Kasumi-1 (cell line): ENCODE results near the gene PKDREJ.

ENCODE experiments used
- DNase-seq, 2 experiments: peaks; one replicate each; lab custom pipeline; 2025; lab: John Stamatoyannopoulos, UW

PKDREJ gene

GRCh38 chr22:46239261-46240048, 23.7 kb downstream of the PKDREJ start:
- no peak for DNase-seq

GRCh38 chr22:46238541-46238940, 24.6 kb downstream of the PKDREJ start:
- DNase-seq, result no peak

DNA sequence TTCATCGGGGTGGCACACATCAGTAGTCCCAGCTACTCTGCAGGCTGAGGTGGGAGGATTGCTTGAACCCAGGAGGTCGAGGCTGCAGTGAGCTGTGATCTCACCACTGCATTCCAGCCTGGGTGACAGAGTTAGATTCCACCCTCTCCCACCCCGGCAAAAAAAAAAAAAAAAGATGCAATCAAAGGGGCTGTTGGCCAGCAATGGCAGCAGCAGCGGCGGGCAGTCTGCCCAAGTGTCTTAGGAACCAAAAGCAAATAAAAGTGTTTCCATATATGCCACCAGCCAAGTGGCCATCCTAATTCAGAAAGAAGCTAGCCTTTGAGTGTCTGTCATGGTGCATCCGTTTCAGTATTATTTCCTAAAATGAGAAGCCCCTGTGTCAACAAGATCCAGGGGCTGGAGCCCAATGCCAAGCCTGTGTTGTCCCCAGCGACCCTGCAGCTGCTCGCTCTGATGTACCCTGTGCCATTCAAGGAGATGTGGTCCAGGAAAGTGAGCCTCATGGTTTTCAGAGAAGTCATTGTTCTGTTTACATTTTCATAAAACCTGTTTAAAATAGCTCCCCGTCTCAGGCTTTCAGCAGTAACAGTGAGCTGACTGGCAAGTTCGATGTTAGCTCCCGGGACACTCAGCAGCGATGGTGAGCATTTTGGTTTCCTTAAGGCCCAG, 25.6 kb downstream of the PKDREJ start:
- DNase-seq, result no peak

- DNase-seq, result no peak
Measured at GRCh38 chr22:46234969-46235368, 28.2 kb downstream of the PKDREJ start.

DNA sequence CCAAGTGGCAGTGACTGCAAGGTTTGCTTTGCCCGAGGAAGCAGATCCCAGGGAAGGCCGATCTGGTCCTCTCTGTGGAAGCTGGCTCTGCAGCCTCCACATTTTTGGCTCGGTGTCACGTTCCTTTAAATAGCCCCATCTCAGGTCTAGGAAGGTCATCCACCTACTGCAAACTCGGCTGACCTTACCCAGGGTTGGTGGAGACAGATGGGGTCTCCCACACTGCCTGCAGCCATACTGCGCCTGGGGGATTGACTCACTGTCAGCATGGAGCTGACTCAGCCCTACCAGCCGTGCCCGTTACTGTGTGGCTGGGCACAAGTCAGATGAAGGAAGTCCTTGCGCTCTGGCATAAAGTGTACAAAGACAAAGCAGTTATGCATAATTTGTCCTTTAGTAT, 29.9 kb downstream of the PKDREJ start:
- peak; percentile 24 to 43 for DNase-seq

GRCh38 chr22:46230262-46230901, 32.8 kb downstream of the PKDREJ start:
- DNase-seq, result no peak

- no peak for DNase-seq
Measured at GRCh38 chr22:46229701-46230100, 33.4 kb downstream of the PKDREJ start.

DNA sequence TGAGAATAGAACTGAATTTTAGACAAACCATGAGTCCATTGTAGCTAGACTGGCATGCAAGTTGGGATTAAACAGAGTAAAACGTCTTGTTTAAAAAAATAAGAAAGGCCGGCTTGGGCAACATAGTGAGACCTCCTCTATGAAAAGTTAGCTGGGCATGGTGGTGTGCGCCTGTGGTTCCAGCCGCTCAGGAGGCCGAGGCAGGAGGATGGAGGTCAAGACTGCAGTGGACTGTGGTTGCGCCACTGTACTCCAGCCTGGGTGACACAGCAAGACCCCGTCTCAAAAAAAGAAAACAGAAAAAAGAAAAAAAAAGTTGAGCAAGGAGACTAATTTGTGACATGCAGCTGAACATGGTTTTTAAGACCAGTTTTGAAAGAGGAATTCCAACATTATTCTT, 36.6 kb downstream of the PKDREJ start:
- no peak for DNase-seq

DNA sequence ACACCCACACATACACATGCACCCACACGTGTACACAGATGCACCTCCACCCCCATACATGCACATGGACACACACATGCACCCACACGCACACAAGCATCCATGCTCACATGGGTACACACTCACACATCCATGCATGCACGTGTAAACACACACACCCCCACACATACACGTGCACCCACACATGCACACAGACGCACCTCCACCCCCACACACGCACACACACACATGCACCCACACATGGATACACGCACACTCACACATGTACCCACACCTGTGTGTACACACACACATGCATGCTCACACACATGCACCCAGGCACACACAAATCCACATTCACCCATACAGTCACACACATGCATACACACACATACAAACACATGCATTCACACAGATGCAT, 37.5 kb downstream of the PKDREJ start:
- DNase-seq, result no peak

DNA sequence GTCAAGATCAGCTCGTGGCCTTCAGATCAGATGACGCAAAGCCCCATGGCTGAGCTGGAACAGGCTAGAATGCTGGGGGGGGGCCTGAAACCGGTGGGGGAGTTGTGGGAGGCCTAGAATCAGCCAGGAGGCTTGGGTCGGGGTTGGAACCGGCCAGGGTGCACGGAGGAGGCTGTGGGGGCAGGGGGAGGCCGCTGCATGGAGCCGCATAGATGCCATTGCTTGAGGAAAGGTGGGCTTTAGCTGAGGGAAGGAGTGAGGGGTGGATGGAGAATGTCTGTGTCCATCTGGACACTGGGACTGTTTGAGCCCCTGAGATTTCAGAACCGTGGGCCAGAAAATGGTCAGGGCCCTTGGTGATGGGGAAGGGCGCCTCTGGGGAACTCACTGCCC, 38.2 kb downstream of the PKDREJ start:
- no peak for DNase-seq

DNA sequence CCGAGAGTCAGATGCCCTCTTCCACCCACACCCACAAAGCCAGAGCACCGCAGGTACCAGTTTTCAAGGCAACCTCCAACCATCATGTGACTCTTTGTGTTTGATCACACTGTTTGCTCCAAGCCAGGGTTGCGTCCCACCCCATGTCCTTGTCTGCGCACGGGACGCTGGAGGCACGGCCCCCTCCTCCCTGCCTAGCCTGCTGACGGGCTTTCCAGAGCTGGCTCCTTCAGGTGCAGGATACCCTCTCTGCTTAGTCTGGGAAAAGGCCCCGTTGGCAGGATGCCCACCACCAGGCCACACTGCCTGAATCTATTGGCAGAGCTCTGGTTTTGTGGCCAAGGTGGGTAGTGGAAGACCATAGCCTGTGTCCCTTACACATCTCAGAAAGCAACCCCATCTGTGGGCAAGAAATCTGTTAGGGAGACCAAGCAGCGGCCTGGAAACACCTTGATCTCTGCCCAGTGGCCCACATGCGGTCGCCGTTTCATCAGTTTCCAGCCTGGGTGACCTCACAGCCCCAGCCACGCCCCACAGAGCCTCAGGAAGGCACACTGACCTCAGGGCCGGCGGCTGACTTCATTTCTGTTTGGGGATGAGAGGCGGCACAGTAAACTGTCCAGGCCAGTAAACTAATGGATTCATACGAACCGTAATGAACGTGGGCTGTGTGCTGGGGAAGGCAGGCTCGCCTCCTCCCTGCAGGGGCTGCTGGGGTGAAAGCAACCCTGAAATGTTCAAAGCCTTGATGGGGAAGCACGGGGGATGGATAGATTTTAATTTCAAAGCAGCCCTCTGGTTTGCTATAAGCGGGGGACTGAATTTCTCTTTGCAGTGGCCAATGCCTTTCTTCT, 38.9 kb downstream of the PKDREJ start:
- DNase-seq, result no peak

GRCh38 chr22:46220921-46221320, 42.2 kb downstream of the PKDREJ start:
- peak; percentile 10 to 14 for DNase-seq

- DNase-seq, result no peak
Measured at GRCh38 chr22:46219636-46220035, 43.5 kb downstream of the PKDREJ start.

DNA sequence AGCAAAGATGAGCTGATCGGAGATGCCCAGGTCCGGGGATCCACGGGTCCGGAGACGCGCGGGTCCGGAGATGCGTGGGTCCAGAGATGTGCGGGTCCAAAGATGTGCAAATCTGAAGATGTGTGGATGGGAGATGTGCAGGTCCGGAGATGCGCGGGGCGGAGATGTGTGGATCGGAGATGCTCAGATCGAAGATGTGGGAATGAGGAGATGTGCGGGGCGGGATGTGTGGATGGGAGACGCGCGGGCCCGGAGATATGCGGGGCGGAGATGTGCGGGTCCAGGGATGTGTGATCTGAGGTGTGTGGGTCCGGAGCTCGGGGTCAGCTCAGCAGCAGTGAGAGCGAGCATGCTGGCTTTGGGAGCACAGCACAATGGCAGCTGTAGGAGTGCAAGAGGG, 48.5 kb downstream of the PKDREJ start:
- DNase-seq, result no peak

- no peak for DNase-seq
Measured at GRCh38 chr22:46214149-46214548, 49.0 kb downstream of the PKDREJ start.

- DNase-seq, result no peak
Measured at GRCh38 chr22:46213052-46213451, 50.1 kb downstream of the PKDREJ start.

GRCh38 chr22:46212195-46212594, 50.9 kb downstream of the PKDREJ start:
- no peak for DNase-seq

- DNase-seq, result no peak
Measured at GRCh38 chr22:46209262-46209661, 53.9 kb downstream of the PKDREJ start.
